GM18517 (cell line): Measurements from ENCODE around the gene RAB17.
A peak's percentile ranks its signal among the peaks of the same experiment; 100 is the strongest.

Experiments
- ATAC-seq: cut with Tn5 transposase; IDR thresholded peaks from one replicate; pipeline ENCODE4 v1.9.1; 2021; ENCODE audit warnings: mild to moderate bottlenecking, moderate library complexity; ENCODE audit not compliant: unreplicated experiment

Gene RAB17

GRCh38 chr2:237540223-237540775 lies 50.2 kb downstream of the RAB17 start:
- no peak for ATAC-seq

GRCh38 chr2:237539681-237540080 lies 50.9 kb downstream of the RAB17 start:
- no peak for ATAC-seq

- no peak for ATAC-seq
Observed at GRCh38 chr2:237538901-237539300, 51.6 kb downstream of the RAB17 start.

GRCh38 chr2:237538001-237538720 lies 52.4 kb downstream of the RAB17 start:
- no peak for ATAC-seq

- no peak for ATAC-seq
Observed at GRCh38 chr2:237536617-237537016, 53.9 kb downstream of the RAB17 start.

- no peak for ATAC-seq
Observed at GRCh38 chr2:237536083-237536415, 54.5 kb downstream of the RAB17 start.

GRCh38 chr2:237535385-237536082 lies 55.0 kb downstream of the RAB17 start:
- no peak for ATAC-seq

GRCh38 chr2:237534380-237534779 lies 56.2 kb downstream of the RAB17 start:
- no peak for ATAC-seq

GRCh38 chr2:237533668-237534161 lies 56.8 kb downstream of the RAB17 start:
- no peak for ATAC-seq

GRCh38 chr2:237532160-237532559 lies 58.4 kb downstream of the RAB17 start:
- ATAC-seq = no peak

GRCh38 chr2:237530472-237531433 lies 59.8 kb downstream of the RAB17 start:
- no peak for ATAC-seq

GRCh38 chr2:237529452-237530402 lies 60.8 kb downstream of the RAB17 start:
- ATAC-seq = peak; percentile 74

- ATAC-seq = no peak
Observed at GRCh38 chr2:237527766-237528165, 62.8 kb downstream of the RAB17 start.

GRCh38 chr2:237527233-237527632 lies 63.3 kb downstream of the RAB17 start:
- no peak for ATAC-seq

GRCh38 chr2:237525559-237526157 lies 64.9 kb downstream of the RAB17 start:
- no peak for ATAC-seq

GRCh38 chr2:237524631-237525030 lies 65.9 kb downstream of the RAB17 start:
- no peak for ATAC-seq
